Body of pancreas (tissue), 4 donors: ENCODE results near the gene CBFA2T3. TPM values are rescaled to one million over a fixed set of nuclear protein-coding genes. Genes with fewer than 3 reads are reported as not detected.

Source experiments
- ATAC-seq: fragments of 150-250 bp; one replicate; pipeline ENCODE4 v1.9.1; 2016
- DNase-seq, 4 donors: peaks; one replicate each; pipeline ENCODE4 v3.0.0-alpha.2; 2019
- H3K27ac ChIP-seq, 4 donors: fragments of 200-600 bp; sonication (generic); 1 replicate in 3 of 4; 2 replicates in 1 of 4; pipeline versions ENCODE4 v1.5.1 to v1.6.1; 2016 to 2019; ENCODE audit warnings: mild to moderate bottlenecking in 1 of 4, mixed read lengths in 1 of 4, moderate library complexity in 1 of 4
- H3K27me3 ChIP-seq, 2 donors: fragments of 200-600 bp; sonication (generic); one replicate each; pipeline ENCODE4 v1.6.0; 2016; ENCODE audit warnings: mild to moderate bottlenecking in 1 of 2
- H3K36me3 ChIP-seq, 2 donors: fragments of 200-600 bp; sonication (generic); replicated peaks in 1 of 2; 2 replicates each; pipeline ENCODE4 v1.5.1; 2016; ENCODE audit warnings: low read depth in 2 of 2; ENCODE audit not compliant: insufficient read depth in 1 of 2
- H3K4me1 ChIP-seq: fragments of 200-600 bp; sonication (generic); one replicate; pipeline ENCODE4 v1.6.0; 2016
- H3K4me3 ChIP-seq, 2 donors: fragments of 200-600 bp; sonication (generic); 1 replicate in 1 of 2; 2 replicates in 1 of 2; pipeline ENCODE4 v1.5.1; 2016 to 2019
- H3K9me3 ChIP-seq, 3 donors: fragments of 200-600 bp; sonication (generic); 1 replicate in 2 of 3; 2 replicates in 1 of 3; pipeline ENCODE4 v1.5.1; 2016
- CTCF ChIP-seq, 7 experiments: fragments of 450-650 bp in 4 of 7; fragments of 200-600 bp in 3 of 7; sonication (generic) in 3 of 7; IDR thresholded peaks; one replicate each; pipeline ENCODE4 v1.5.1; 2016 to 2019; ENCODE audit warnings: antibody characterized with exemption in 7 of 7
- POLR2A ChIP-seq, 3 donors: fragments of 450-650 bp; IDR thresholded peaks; one replicate each; pipeline ENCODE4 v1.6.1; 2016; ENCODE audit warnings: antibody characterized with exemption in 3 of 3, mild to moderate bottlenecking in 2 of 3
- WGBS, 2 donors: methylation state at CpG; one replicate each; pipeline ENCODE4 v1.1.5; 2017; 5-methylcytosine and 5-hydroxymethylcytosine counted together
- intact Hi-C: fragments of 100-400 bp; cut with DNase I; formaldehyde crosslinking; loops from one replicate; pipeline ENCODE4 v1.15.1; 2023
- total RNA-seq, 2 donors: library from RNA; depleted of rRNA; stranded (reverse); fragments of >200 nt; gene quantifications; one replicate each; pipeline ENCODE4 v1.1.0, GENCODE V29; 2016

Gene CBFA2T3
- total RNA-seq, 2 donors from 2014 or later = 7.8 to 16.2 TPM

- TF ChIP-seq POLR2A (IDR thresholded peaks at IDR 0.05) (no peak), CTCF (IDR thresholded peaks at IDR 0.05) (no peak)
- 57 to 63% methylated on average over 2 to 3 of the region's 3 CpGs for WGBS, 2 donors
- Histone ChIP-seq H3K4me1 (no peaks in the 10 kb centered on the region), H3K4me3 (no peak overlapping the region), H3K27ac (no peak overlapping the region), H3K27me3 (peaks cover 0 to 4% of the 10 kb centered on the region in 2 donors), H3K9me3 (no peaks in the 10 kb centered on the region), H3K36me3 (no peaks in the 10 kb centered on the region)
- ATAC-seq (no peak), DNase-seq (no peak)
- intact Hi-C loops = no loop called here
Observed at GRCh38 chr16:88974916-88975215, 2.1 kb downstream of the CBFA2T3 start.

- intact Hi-C loops = no loop called here
- H3K4me1 ChIP-seq = no peaks in the 10 kb centered on the region
- H3K36me3 ChIP-seq = no peaks in the 10 kb centered on the region
- no peak overlapping the region for H3K4me3 ChIP-seq
- no peak overlapping the region for H3K27ac ChIP-seq
- no peaks in the 10 kb centered on the region for H3K9me3 ChIP-seq
- ATAC-seq = no peak
- peaks cover 0 to 4% of the 10 kb centered on the region in 2 donors for H3K27me3 ChIP-seq
- TF ChIP-seq CTCF (IDR thresholded peaks at IDR 0.05) (no peak), POLR2A (IDR thresholded peaks at IDR 0.05) (no peak)
- 64 to 74% methylated on average over 23 to 27 of the region's 27 CpGs for WGBS, 2 donors
- DNase-seq = no peak
Observed at GRCh38 chr16:88974080-88974915, 2.7 kb downstream of the CBFA2T3 start.

- Histone ChIP-seq H3K27me3 (peaks cover 0 to 4% of the 10 kb centered on the region in 2 donors), H3K4me3 (no peak overlapping the region), H3K36me3 (no peaks in the 10 kb centered on the region), H3K9me3 (no peaks in the 10 kb centered on the region), H3K27ac (no peak overlapping the region), H3K4me1 (no peaks in the 10 kb centered on the region)
- DNase-seq (no peak), ATAC-seq (no peak)
- WGBS, 2 donors = 52 to 71% methylated on average over 9 to 19 of the region's 19 CpGs
- TF ChIP-seq POLR2A (IDR thresholded peaks at IDR 0.05) = no peak
- intact Hi-C loops = no loop called here
Observed at GRCh38 chr16:88973415-88974050, 3.5 kb downstream of the CBFA2T3 start.

GRCh38 chr16:88973007-88973410, 4.0 kb downstream of the CBFA2T3 start:
- no peak for ATAC-seq
- Histone ChIP-seq H3K36me3 (no peaks in the 10 kb centered on the region), H3K27me3 (peaks cover 0 to 3% of the 10 kb centered on the region in 2 donors), H3K4me1 (no peaks in the 10 kb centered on the region), H3K9me3 (no peaks in the 10 kb centered on the region), H3K27ac (no peak overlapping the region), H3K4me3 (no peak overlapping the region)
- intact Hi-C loops = no loop called here
- DNase-seq = no peak
- TF ChIP-seq POLR2A (IDR thresholded peaks at IDR 0.05) (no peak), CTCF (IDR thresholded peaks at IDR 0.05) (no peak)
- 31 to 38% methylated on average over 6 to 15 of the region's 15 CpGs for WGBS, 2 donors

- Histone ChIP-seq H3K4me3 (no peak overlapping the region), H3K36me3 (no peaks in the 10 kb centered on the region), H3K27me3 (no peaks in the 10 kb centered on the region), H3K27ac (no peak overlapping the region), H3K9me3 (no peaks in the 10 kb centered on the region), H3K4me1 (no peaks in the 10 kb centered on the region)
- intact Hi-C loops = no loop called here
- TF ChIP-seq CTCF (IDR thresholded peaks at IDR 0.05) (no peak), POLR2A (IDR thresholded peaks at IDR 0.05) (no peak)
- WGBS, 2 donors = 21 to 40% methylated on average over 4 to 6 of the region's 6 CpGs
- ATAC-seq = no peak
- DNase-seq = no peak
Observed at GRCh38 chr16:88972349-88972748, 4.7 kb downstream of the CBFA2T3 start.
